ENCODE results near the gene SETD1A. TPM values are rescaled to one million over a fixed set of nuclear protein-coding genes. Genes with fewer than 3 reads are reported as not detected.
"Not testable (repeated sequence)": the region's sequence is repeated elsewhere in the genome, so short reads cannot be mapped to it uniquely, and the experiment has no call there.

Gene SETD1A
- total RNA-seq, 1 experiment from 2014 or later = 3.4 TPM

- DNase-seq (ENCODE audit: low read depth) = no peak
These were observed 28.4 kb upstream of the SETD1A start for GRCh38 chr16:30929167-30929566.

GRCh38 chr16:30930160-30930571 is 27.4 kb upstream of the SETD1A start:
- DNase-seq (ENCODE audit: low read depth) = no peak

GRCh38 chr16:30931068-30931650 is 26.4 kb upstream of the SETD1A start:
- no peak for DNase-seq (ENCODE audit: low read depth)

- DNase-seq (ENCODE audit: low read depth) = peak; percentile 55
These were observed 22.6 kb upstream of the SETD1A start for GRCh38 chr16:30934827-30935557.

GRCh38 chr16:30937692-30938091 is 19.9 kb upstream of the SETD1A start:
- DNase-seq (ENCODE audit: low read depth) = no peak

- not testable (repeated sequence) for DNase-seq (ENCODE audit: low read depth)
These were observed 18.0 kb upstream of the SETD1A start for GRCh38 chr16:30939571-30939970.

GRCh38 chr16:30941600-30942425 is 15.7 kb upstream of the SETD1A start:
- peak; percentile 79 for DNase-seq (ENCODE audit: low read depth)

- no peak for DNase-seq (ENCODE audit: low read depth)
These were observed 15.1 kb upstream of the SETD1A start for GRCh38 chr16:30942426-30942806.

GRCh38 chr16:30944352-30944751 is 13.2 kb upstream of the SETD1A start:
- DNase-seq (ENCODE audit: low read depth) = no peak

- DNase-seq (ENCODE audit: low read depth) = no peak
These were observed 10.6 kb upstream of the SETD1A start for GRCh38 chr16:30946671-30947540.

- no peak for DNase-seq (ENCODE audit: low read depth)
These were observed 10.1 kb upstream of the SETD1A start for GRCh38 chr16:30947541-30947858.

GRCh38 chr16:30947859-30948666 is 9.5 kb upstream of the SETD1A start:
- DNase-seq (ENCODE audit: low read depth) = peak; percentile 98

GRCh38 chr16:30948667-30949649 is 8.6 kb upstream of the SETD1A start, which contains the start of gene ORAI3:
Gene ORAI3 (plus strand): TSS chr16:30949068. CDS start chr16:30949290, 222 bp downstream.
- peak; percentile 68 for DNase-seq (ENCODE audit: low read depth)

- peak; percentile 93 for DNase-seq (ENCODE audit: low read depth)
These were observed 7.7 kb upstream of the SETD1A start for GRCh38 chr16:30949650-30950515.

- DNase-seq (ENCODE audit: low read depth) = no peak
These were observed 7.0 kb upstream of the SETD1A start for GRCh38 chr16:30950516-30951065.

GRCh38 chr16:30951193-30951592 is 6.4 kb upstream of the SETD1A start:
- DNase-seq (ENCODE audit: low read depth) = no peak

- DNase-seq (ENCODE audit: low read depth) = no peak
These were observed 5.8 kb upstream of the SETD1A start for GRCh38 chr16:30951750-30952149.

GRCh38 chr16:30953111-30953510 is 4.4 kb upstream of the SETD1A start:
- no peak for DNase-seq (ENCODE audit: low read depth)
